ENCODE data around the gene TBL3. TPM values are rescaled to one million over a fixed set of nuclear protein-coding genes. Genes with fewer than 3 reads are reported as not detected.
A peak's percentile ranks its signal among the peaks of the same experiment; 100 is the strongest.

Gene TBL3
- 58.5 and 67.2 TPM in 2 replicates for total RNA-seq (2014; rRNA removed; shearing (Covaris generic))
- 44.3 and 49.9 TPM in 2 replicates for total RNA-seq (2022)
- percentile 54 among the genes with signal in this experiment for Bru-seq, nascent RNA
- BruChase-seq, experiment 1, labeled RNA remaining after a 6-hour chase: percentile 75 among the genes with signal in this experiment
- percentile 76 among the genes with signal in this experiment for BruChase-seq, experiment 2, labeled RNA remaining after a 2-hour chase
- long read RNA-seq, full-length matches to known transcripts: 159 of 202 reads
- long read RNA-seq, partial matches to known transcripts: 11 of 202 reads
- long read RNA-seq, other reads (novel, unspliced or antisense): 32 of 202 reads

DNA sequence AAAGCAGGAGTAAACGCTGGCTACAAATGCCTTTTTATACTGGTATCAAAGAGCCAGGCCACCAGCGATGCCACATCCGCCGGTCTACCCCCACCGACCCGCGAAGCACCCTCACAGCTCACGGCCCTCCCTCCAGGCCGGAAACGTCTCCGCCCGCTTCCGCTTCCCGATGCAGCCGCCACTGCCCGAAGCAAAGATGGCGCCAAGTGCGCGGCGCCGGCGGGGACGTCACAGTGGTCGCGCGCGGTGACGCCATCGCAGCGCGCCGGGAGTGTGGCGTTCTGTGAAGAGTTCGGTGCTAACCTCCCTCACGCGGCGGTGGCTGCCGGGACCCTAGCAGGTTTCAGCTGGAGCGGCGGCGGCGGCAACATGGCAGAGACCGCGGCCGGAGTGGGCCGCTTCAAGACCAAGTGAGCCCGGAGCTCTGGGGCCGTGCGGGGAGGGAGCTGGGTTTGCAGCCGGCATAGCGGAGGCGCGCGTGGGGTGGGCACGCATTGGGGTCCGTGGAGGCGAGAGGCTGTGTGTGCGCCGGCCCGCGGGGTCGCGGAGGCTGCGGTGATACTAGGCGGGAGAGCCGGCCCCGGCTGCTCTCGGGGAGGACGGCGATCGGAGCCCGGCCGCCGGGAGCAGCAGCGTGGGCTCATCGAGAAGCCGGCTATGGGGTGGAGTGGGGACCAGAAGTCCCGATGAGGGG lies at the start of gene TBL3:
Gene TBL3 (plus strand): TSS at position 258 of the 694 bp plus-strand sequence. CDS start 112 bp downstream, at position 370.
- H3K79me2 ChIP-seq (ENCODE audit: insufficient read depth, low read depth, low read length): peaks cover 28% of the 10 kb centered on the region
- TF ChIP-seq EZH2phosphoT487 (IDR thresholded peaks at IDR 0.05; ENCODE audit: borderline replicate concordance, low read depth, low read length): no peak
- TF ChIP-seq, protein P1, sequence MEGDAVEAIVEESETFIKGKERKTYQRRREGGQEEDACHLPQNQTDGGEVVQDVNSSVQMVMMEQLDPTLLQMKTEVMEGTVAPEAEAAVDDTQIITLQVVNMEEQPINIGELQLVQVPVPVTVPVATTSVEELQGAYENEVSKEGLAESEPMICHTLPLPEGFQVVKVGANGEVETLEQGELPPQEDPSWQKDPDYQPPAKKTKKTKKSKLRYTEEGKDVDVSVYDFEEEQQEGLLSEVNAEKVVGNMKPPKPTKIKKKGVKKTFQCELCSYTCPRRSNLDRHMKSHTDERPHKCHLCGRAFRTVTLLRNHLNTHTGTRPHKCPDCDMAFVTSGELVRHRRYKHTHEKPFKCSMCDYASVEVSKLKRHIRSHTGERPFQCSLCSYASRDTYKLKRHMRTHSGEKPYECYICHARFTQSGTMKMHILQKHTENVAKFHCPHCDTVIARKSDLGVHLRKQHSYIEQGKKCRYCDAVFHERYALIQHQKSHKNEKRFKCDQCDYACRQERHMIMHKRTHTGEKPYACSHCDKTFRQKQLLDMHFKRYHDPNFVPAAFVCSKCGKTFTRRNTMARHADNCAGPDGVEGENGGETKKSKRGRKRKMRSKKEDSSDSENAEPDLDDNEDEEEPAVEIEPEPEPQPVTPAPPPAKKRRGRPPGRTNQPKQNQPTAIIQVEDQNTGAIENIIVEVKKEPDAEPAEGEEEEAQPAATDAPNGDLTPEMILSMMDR (conservative IDR thresholded peaks at IDR 0.05; ENCODE audit: low read length): no peak
- ChIA-PET POLR2A (interaction anchor here (0.6 to 1.2 kb wide), 5 partner anchors 12 to 1630 kb away, joined by 3 read pairs; no protein-coding TSS in a partner anchor), CTCF (ENCODE audit: unreplicated experiment) (no interaction called here)
- H3K9me2 ChIP-seq (ENCODE audit: insufficient read depth, low read length): no peaks in the 10 kb centered on the region
- no peaks in the 10 kb centered on the region for H3K9me3 ChIP-seq (ENCODE audit: low read length)
- intact Hi-C loops (cut with micrococcal nuclease; ENCODE audit: unreplicated experiment): loop anchor here (1.0 kb wide), 1 partner anchor 12 kb away; the partner anchor contains the start of gene GFER
- H3K36me3 ChIP-seq (ENCODE audit: insufficient read depth, low read length): peaks cover 34% of the 10 kb centered on the region
- BruUV-seq (replicated peaks): no TSS peak
- no peaks in the 10 kb centered on the region for H4K20me1 ChIP-seq (ENCODE audit: insufficient read depth, low read length)
- peak within 1 kb of the TSS; percentile 95 for H3K4me2 ChIP-seq (ENCODE audit: low read length)
- peaks cover 12% of the 10 kb centered on the region for H3K4me1 ChIP-seq (ENCODE audit: insufficient read depth, low read length, poor library complexity, severe bottlenecking)
- H2AFZ ChIP-seq (ENCODE audit: low read length): peak within 1 kb of the TSS; percentile 67; the same call in 1 of the 2 replicates
- peak; percentile 97 for DNase-seq (ENCODE audit: low spot score)
- peak within 1 kb of the TSS; percentile 88 for H3K27ac ChIP-seq (ENCODE audit: low read depth, low read length, poor library complexity, severe bottlenecking)
- peak within 1 kb of the TSS; percentile 86 for H3K4me3 ChIP-seq (ENCODE audit: low read depth, low read length, poor library complexity, severe bottlenecking)

DNA sequence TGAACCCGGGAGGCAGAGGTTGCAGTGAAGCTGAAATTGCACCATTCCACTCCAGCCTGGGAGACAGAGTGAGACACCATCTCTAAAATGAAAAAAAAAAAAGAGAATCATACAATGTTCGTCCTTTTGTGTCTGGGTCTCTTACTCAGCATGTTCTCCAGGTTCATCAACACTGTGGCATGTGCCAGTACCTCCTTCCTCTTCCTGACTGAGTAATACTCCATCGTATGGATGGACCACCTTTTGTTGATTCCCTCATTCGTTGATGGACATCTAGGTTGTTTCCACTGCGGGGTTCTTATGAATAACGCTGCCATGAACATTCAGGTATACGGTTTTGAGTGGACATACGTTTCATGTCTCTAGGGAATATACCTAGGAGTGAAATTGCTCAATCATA lies 49.5 kb upstream of the TBL3 start:
- Histone ChIP-seq H3K4me3 (ENCODE audit: low read depth, low read length, poor library complexity, severe bottlenecking) (no peak overlapping the region), H3K79me2 (ENCODE audit: insufficient read depth, low read depth, low read length) (no peaks in the 10 kb centered on the region), H3K27ac (ENCODE audit: low read depth, low read length, poor library complexity, severe bottlenecking) (no peak overlapping the region), H2AFZ (ENCODE audit: low read length) (no peak overlapping the region), H4K20me1 (ENCODE audit: insufficient read depth, low read length) (no peaks in the 10 kb centered on the region), H3K9me2 (ENCODE audit: insufficient read depth, low read length) (no peaks in the 10 kb centered on the region), H3K36me3 (ENCODE audit: insufficient read depth, low read length) (no peaks in the 10 kb centered on the region), H3K9me3 (ENCODE audit: low read length) (no peaks in the 10 kb centered on the region), H3K4me1 (ENCODE audit: insufficient read depth, low read length, poor library complexity, severe bottlenecking) (peaks cover 2% of the 10 kb centered on the region), H3K4me2 (ENCODE audit: low read length) (no peak overlapping the region)
- intact Hi-C loops (cut with micrococcal nuclease; ENCODE audit: unreplicated experiment): no loop called here
- ChIA-PET POLR2A (no interaction called here), CTCF (ENCODE audit: unreplicated experiment) (no interaction called here)
- no peak for TF ChIP-seq EZH2phosphoT487 (IDR thresholded peaks at IDR 0.05; ENCODE audit: borderline replicate concordance, low read depth, low read length)
- TF ChIP-seq, protein P1 (conservative IDR thresholded peaks at IDR 0.05; ENCODE audit: low read length): no peak
- no peak for DNase-seq (ENCODE audit: low spot score)
- no TSS peak for BruUV-seq (replicated peaks)
